Hepatocyte (in vitro differentiated cells): ENCODE results near the gene LRRFIP1.

Source experiments
- CTCF ChIP-seq: fragments of 200-600 bp; sonication (generic); IDR thresholded peaks from 2 replicates; pipeline ENCODE4 v1.5.1; 2016; ENCODE audit warnings: antibody characterized with exemption, mild to moderate bottlenecking; ENCODE audit not compliant: poor library complexity
- EZH2phosphoT487 ChIP-seq: fragments of 200-600 bp; sonication (generic); IDR thresholded peaks from one replicate; pipeline ENCODE4 v1.6.1; 2018; ENCODE audit warnings: antibody characterized with exemption, mild to moderate bottlenecking, low read depth, moderate library complexity; ENCODE audit not compliant: unreplicated experiment, severe bottlenecking

DNA sequence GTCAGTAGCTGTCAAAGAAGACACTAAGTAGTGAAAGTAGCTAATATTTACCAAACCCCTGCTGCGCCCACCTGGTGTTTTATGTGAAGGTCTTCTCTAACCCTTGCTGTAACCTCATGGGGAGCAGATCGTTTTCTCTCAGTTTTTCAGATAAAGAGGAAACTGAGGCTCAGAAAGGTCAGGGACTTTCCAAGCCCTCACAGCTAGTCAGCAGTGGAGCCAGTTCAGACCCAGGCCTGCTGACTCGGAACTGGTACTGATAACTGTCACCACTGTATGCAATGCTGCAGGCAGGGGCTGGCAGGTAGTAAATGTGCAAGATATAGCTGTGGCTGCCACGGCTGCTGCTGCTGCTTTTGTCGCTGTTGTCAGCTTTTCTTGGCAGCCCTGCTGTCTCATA lies 69.1 kb downstream of the LRRFIP1 start:
- no peak for TF ChIP-seq CTCF
- no peak for TF ChIP-seq EZH2phosphoT487
